RWPE1 (cell line): ENCODE data around the gene TRIM66.

Source experiments
- CTCF ChIA-PET: fragments of 350-600 bp; sonication (Branson Sonifier 250); formaldehyde crosslinking; extraction: SDS; loops from one replicate; lab custom pipeline; 2021; lab: Yijun Ruan, JAX
- POLR2A ChIA-PET: fragments of 400-600 bp; formaldehyde crosslinking; extraction: SDS; loops from one replicate; lab custom pipeline; 2020; ENCODE audit warnings: antibody characterized with exemption; ENCODE audit not compliant: low non-redundant PET; lab: Yijun Ruan, JAX
- DNase-seq: peaks from one replicate; pipeline ENCODE4 v3.0.0; 2012; ENCODE audit warnings: low spot score
- H3K27ac ChIP-seq: fragments of 450-650 bp; 2 replicates; pipeline ENCODE4 v1.5.1; 2017
- CTCF ChIP-seq: fragments of 450-650 bp; conservative IDR thresholded peaks from 2 replicates; pipeline ENCODE4 v1.5.1; 2017; ENCODE audit warnings: low read depth, mild to moderate bottlenecking

Gene TRIM66

GRCh38 chr11:8605971-8606563 lies 76.4 kb downstream of the TRIM66 start:
- ChIA-PET CTCF (no interaction called here), POLR2A (no interaction called here)
- no peak for TF ChIP-seq CTCF
- DNase-seq: no peak
- H3K27ac ChIP-seq: no peak overlapping the region

DNA sequence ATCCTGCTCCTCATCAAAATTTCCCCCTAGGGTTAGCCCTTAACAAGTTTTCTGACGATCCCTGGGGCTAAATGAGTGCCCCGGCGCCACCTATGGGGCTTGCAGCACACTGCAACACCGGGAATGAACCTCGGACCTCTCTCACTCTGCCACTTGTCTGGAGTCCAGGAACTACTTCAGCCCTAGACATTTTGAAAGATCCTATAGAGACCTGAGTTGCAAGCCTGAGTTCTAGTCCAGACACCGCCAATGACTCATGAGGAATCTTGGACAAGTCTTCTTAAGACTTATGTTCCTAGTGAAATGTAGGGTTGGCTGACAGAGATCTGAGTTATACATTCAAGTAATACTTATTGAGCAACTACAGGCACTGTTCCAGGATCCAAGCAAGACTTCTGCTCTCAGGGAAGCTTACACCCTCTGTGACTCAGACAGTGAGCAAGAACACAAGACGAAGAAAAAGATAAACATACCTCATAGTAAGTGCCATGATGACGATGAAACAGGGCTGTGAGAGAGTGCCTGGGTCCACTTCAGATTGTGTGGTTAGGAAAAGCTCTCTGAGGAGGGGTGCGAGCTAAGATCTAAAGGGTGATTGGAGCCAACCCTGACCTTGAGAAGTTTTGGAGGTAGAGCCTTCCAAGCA lies 78.3 kb downstream of the TRIM66 start:
- peak; percentile 88 for DNase-seq
- ChIA-PET CTCF (interaction anchor here (0.6 kb wide), 1 partner anchor 44 kb away, joined by 3 read pairs; no protein-coding TSS in a partner anchor), POLR2A (interaction anchor here (1.8 kb wide), 1 partner anchor 78 kb away, joined by 5 read pairs; the partner anchor contains the start of genes RPL27A and TRIM66)
- H3K27ac ChIP-seq: peak overlapping the region; percentile 80
- peak; percentile 89 for TF ChIP-seq CTCF

GRCh38 chr11:8603696-8604077 lies 78.8 kb downstream of the TRIM66 start:
- POLR2A ChIA-PET: interaction anchor here (1.8 kb wide), 1 partner anchor 79 kb away, joined by 5 read pairs; the partner anchor contains the start of genes RPL27A and TRIM66

DNA sequence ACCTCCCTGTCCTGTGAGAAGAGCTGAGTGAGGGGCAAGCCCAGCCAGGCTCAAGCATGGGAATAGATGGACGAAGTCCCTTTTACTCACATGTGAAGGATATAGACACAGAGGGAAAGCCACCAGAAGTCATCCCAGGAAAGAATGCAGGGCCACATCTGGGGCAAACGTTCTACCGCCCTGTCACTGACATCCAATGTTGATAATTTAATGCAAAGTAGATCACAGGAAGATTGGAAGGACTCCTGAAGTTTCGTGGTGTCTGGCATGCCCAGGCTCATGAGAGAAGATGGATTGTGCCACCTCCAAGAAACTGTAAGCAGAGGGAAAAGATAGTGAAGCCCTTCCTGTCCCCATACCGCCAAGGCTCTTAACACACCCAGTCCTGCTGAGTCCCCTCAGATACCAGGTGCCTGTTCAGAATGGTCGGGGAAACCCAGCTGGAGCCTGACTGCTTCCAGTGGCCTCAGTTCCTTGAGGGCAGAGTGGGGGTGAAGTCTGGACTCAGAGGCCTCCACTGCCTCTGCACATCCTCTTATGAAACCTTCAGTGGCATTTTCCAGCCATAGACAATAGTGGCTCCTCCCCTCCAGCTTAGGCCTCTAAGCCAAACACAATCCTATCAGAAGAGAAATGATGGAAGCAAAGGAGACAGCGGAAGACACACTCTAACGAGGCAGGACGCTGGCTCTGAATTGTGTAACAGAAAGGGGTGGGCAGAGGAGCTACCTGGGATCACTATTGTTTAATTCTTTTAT lies 80.9 kb downstream of the TRIM66 start:
- no peak for TF ChIP-seq CTCF
- ChIA-PET CTCF (no interaction called here), POLR2A (no interaction called here)
- H3K27ac ChIP-seq: no peak overlapping the region
- no peak for DNase-seq

More at GRCh38 chr11:8603696-8604077, 78.8 kb downstream of the TRIM66 start:
- DNase-seq: no peak
- CTCF ChIA-PET: interaction anchor here (0.7 kb wide), 2 partner anchors 30 to 63 kb away, joined by 3 read pairs; no protein-coding TSS in a partner anchor
- TF ChIP-seq CTCF: no peak
- H3K27ac ChIP-seq: peak overlapping the region; percentile 80

GRCh38 chr11:8598506-8598905 lies 84.0 kb downstream of the TRIM66 start:
- CTCF ChIA-PET: interaction anchor here (1.0 kb wide), 1 partner anchor 122 kb away, joined by 3 read pairs; no protein-coding TSS in a partner anchor
- H3K27ac ChIP-seq: no peak overlapping the region
- no peak for DNase-seq
- no peak for TF ChIP-seq CTCF
- POLR2A ChIA-PET: interaction anchor here (0.6 kb wide), 1 partner anchor 84 kb away, joined by 3 read pairs; the partner anchor contains the start of gene RPL27A

DNA sequence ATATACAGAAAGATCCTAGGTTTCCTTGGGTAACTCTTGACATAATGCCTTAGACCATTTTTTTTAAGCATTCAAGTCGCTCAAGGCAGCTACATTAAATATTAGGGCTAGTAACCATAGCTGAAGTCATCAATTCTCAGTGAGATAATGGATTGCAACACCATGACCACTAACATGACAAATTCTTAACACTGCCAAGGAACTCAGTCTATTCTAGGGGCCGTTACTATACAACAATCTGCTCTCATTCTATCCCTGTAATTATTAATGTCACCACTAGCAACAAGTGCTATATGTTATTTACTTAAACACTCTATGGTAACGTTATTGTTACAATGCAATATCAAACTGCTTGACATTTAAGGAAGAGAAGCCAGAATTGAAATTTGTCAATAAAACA lies 85.3 kb downstream of the TRIM66 start:
- TF ChIP-seq CTCF: no peak
- no peak overlapping the region for H3K27ac ChIP-seq
- no peak for DNase-seq
- ChIA-PET POLR2A (no interaction called here), CTCF (no interaction called here)
